Mesendoderm (in vitro differentiated cells): ENCODE results near the gene AIF1.

Experiments used
- DNase-seq: peaks from one replicate; pipeline ENCODE4 v3.0.0; 2013
- H2AK5ac ChIP-seq: 2 replicates; pipeline ENCODE4 v1.6.1; 2013; ENCODE audit warnings: low read length, inconsistent platforms
- H2BK120ac ChIP-seq: 2 replicates; pipeline ENCODE4 v1.6.1; 2013; ENCODE audit warnings: low read depth, mild to moderate bottlenecking, low read length, moderate library complexity, mixed read lengths
- H2BK15ac ChIP-seq: replicated peaks from 2 replicates; pipeline ENCODE4 v1.6.1; 2013; ENCODE audit warnings: low read depth, mild to moderate bottlenecking, moderate library complexity
- H2BK5ac ChIP-seq: 2 replicates; pipeline ENCODE4 v1.6.1; 2013; ENCODE audit warnings: low read length, inconsistent platforms
- H3K18ac ChIP-seq: 2 replicates; pipeline ENCODE4 v1.6.1; 2013; ENCODE audit warnings: mild to moderate bottlenecking, low read length, mixed read lengths
- H3K23ac ChIP-seq: one replicate; pipeline ENCODE4 v1.6.1; 2013; ENCODE audit warnings: low read length
- H3K27ac ChIP-seq: 2 replicates; pipeline ENCODE4 v1.5.1; 2013; ENCODE audit warnings: low read depth, mild to moderate bottlenecking, inconsistent platforms, low read length, moderate library complexity
- H3K27me3 ChIP-seq: 2 replicates; pipeline ENCODE4 v1.6.1; 2013; ENCODE audit warnings: low read length, control low read depth, mild to moderate bottlenecking, inconsistent platforms; ENCODE audit not compliant: insufficient read depth, poor library complexity
- H3K36me3 ChIP-seq: 2 replicates; pipeline ENCODE4 v1.6.1; 2013; ENCODE audit warnings: low read length, inconsistent platforms; ENCODE audit not compliant: control insufficient read depth, insufficient read depth
- H3K4ac ChIP-seq: one replicate; pipeline ENCODE4 v1.6.1; 2013; ENCODE audit warnings: low read depth, mild to moderate bottlenecking, low read length, moderate library complexity
- H3K4me1 ChIP-seq: 2 replicates; pipeline ENCODE4 v1.6.1; 2013; ENCODE audit warnings: low read depth, low read length, inconsistent platforms; ENCODE audit not compliant: control insufficient read depth
- H3K4me2 ChIP-seq: 2 replicates; pipeline ENCODE4 v1.6.1; 2013; ENCODE audit warnings: low read length
- H3K4me3 ChIP-seq: 2 replicates; pipeline ENCODE4 v1.5.1; 2013; ENCODE audit warnings: mild to moderate bottlenecking, low read length
- H3K56ac ChIP-seq: one replicate; pipeline ENCODE4 v1.6.1; 2013; ENCODE audit warnings: low read length
- H3K79me1 ChIP-seq: 2 replicates; pipeline ENCODE4 v1.6.1; 2013; ENCODE audit warnings: low read length, inconsistent platforms
- H3K79me2 ChIP-seq: 2 replicates; pipeline ENCODE4 v1.6.1; 2013; ENCODE audit warnings: mild to moderate bottlenecking, low read length; ENCODE audit not compliant: control insufficient read depth, insufficient read depth
- H3K9ac ChIP-seq: 2 replicates; pipeline ENCODE4 v1.6.1; 2013; ENCODE audit warnings: low read length, inconsistent platforms
- H4K5ac ChIP-seq: one replicate; pipeline ENCODE4 v1.6.1; 2013; ENCODE audit warnings: low read length
- H4K8ac ChIP-seq: one replicate; pipeline ENCODE4 v1.6.1; 2013; ENCODE audit warnings: low read depth, mild to moderate bottlenecking, control low read depth, low read length, moderate library complexity
- WGBS: extraction: QIAGEN DNeasy Blood & Tissue Kit; methylation state at CpG from one replicate; pipeline ENCODE4 v1.1.7; 2013; ENCODE audit warnings: low lambda C conversion rate, missing lambda C conversion rate; ENCODE audit not compliant: insufficient coverage; ENCODE audit errors: extremely low coverage; 5-methylcytosine and 5-hydroxymethylcytosine counted together

Gene AIF1

DNA sequence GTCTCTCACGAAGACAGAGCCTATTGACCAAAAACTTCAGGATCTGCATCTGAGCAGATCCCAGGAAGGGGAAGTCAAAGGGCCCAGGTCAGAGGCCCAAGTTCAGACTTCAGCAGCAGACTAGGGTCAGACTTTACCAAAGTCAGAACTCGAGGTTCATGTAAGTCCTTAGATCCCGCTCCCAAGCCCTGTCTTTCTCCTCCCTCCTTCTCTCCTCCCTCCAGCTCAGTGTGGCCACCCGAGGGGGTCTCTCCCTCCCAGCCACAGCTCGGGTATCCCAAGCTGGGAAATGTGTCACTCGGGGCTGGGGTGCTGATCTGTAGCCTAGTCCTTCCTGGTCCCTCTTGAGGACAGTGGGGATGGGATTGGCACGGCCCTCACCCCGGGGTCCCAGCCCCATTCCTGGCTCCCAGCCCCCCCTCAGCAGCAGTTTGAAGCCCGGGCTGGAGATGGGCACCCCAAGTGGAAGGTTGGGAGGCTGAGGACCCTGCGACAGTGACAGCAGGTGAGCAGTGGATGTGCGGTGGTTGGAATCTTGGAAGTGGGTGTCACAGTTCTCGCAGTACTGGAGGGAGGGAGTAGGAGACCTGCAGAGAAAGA, 47.2 kb downstream of the AIF1 start:
- Histone ChIP-seq H3K23ac (no peak overlapping the region), H3K4me3 (no peak overlapping the region), H3K79me1 (peaks cover 32% of the 10 kb centered on the region), H2BK120ac (no peak overlapping the region), H3K9ac (no peak overlapping the region), H3K79me2 (peaks cover 40% of the 10 kb centered on the region), H3K27ac (no peak overlapping the region), H3K18ac (no peak overlapping the region), H2BK15ac (no peak overlapping the region), H3K27me3 (no peaks in the 10 kb centered on the region), H3K4ac (no peak overlapping the region), H4K5ac (no peak overlapping the region), H4K8ac (no peak overlapping the region), H2AK5ac (no peak overlapping the region), H3K4me2 (no peak overlapping the region), H3K4me1 (peaks cover 11% of the 10 kb centered on the region), H3K36me3 (no peaks in the 10 kb centered on the region), H3K56ac (no peak overlapping the region), H2BK5ac (no peak overlapping the region)
- no CpG with 5 or more reads among the region's 12 CpGs for WGBS
- DNase-seq, result no peak

DNA sequence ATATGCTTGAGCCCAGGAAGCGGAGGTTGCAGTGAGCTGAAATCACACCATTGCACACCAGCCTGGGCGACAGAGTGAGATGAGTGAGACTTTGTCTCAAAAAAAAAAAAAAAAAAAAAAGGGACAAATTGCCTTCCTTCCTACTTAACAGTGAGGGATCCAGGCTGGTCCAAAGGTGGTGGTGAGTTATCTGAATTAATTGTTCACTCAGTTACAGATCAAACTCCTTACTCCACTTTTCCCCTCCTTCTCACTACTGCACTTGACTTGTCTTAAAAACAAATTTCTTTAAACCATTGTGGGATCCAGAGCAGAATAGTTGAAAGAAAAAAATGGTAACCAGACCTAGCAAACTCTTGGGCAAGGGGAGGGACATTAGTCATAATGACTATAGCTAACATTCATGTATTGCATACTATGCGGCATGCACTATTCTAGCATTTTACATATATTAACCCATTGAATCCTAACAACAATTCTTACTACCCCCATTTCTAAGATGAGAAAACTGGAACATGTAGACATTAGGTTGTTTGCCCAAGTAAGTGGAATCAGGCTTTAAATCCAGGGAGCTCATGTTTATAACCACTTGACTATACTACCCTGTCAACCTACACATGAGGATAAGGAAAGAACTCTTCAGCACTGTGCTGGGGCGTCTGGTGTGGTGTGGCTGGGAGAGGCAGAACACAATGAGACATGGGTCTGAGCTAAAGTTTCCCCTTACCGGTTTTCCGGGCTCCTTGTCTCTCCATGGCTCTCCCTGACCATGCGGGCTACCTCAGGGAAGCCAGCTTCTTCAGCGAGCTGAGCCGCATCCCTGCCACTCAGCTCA, 48.3 kb downstream of the AIF1 start:
- H3K4me3 ChIP-seq, result no peak overlapping the region
- no peak for DNase-seq

DNA sequence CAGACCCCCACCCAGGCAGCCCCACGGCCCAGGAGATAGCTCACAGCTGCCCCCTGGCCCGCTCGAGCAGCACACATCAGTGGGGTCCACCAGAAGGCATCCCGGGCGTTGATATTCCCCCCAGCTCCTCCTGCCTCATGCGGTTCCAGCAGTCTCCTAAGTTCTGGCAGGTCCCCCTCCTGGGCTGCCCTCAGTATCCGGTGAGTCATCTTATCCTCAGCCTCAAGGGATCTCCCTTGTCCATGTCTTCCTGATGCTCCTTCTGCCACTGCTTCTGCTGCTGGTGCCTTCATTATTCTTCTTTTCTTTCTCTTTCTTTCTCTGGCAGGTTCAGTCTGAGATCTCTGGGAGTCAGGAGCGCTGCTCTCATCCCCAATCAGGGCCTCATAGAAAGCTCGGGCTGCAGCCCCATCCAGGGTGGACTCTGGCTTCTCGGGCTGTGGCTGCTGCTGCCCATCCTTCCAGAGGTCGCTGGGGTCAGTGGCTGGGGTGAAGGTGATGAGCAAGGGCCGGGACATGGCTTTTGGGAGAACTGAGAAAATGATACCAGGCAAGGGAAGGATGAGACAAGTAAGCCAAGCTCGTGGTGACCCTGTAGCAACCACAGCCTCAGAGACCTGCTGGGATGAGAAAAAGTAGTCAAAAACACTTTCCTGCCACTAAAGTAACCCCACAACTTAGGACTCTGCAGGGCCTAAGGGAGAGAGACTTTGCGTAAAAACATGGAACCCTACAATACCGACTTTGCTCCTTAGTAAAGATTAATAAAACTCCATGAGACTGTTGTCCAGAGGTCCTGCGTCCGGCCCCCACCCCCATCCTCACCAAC, 49.1 kb downstream of the AIF1 start:
- peaks cover 49% of the 10 kb centered on the region for H3K79me2 ChIP-seq
- H3K27me3 ChIP-seq, result no peaks in the 10 kb centered on the region
- peak overlapping the region; percentile 95 for H3K27ac ChIP-seq
- H3K36me3 ChIP-seq, result peaks cover 9% of the 10 kb centered on the region
- no peak overlapping the region for H4K8ac ChIP-seq
- no peak overlapping the region for H3K23ac ChIP-seq
- no peak overlapping the region for H2BK15ac ChIP-seq
- H3K4me3 ChIP-seq, result peak overlapping the region; percentile 90
- H3K4me2 ChIP-seq, result peak overlapping the region; percentile 63
- H2BK120ac ChIP-seq, result no peak overlapping the region
- H3K9ac ChIP-seq, result peak overlapping the region; percentile 99
- peak; percentile 73 for DNase-seq
- peak overlapping the region; percentile 33 for H4K5ac ChIP-seq
- WGBS, result no CpG with 5 or more reads among the region's 17 CpGs
- peaks cover 35% of the 10 kb centered on the region for H3K79me1 ChIP-seq
- H3K56ac ChIP-seq, result peak overlapping the region; percentile 98
- H2BK5ac ChIP-seq, result peak overlapping the region; percentile 41
- H3K4me1 ChIP-seq, result peaks cover 11% of the 10 kb centered on the region
- peak overlapping the region; percentile 61 for H3K4ac ChIP-seq
- H3K18ac ChIP-seq, result peak overlapping the region; percentile 20
- peak overlapping the region; percentile 76 for H2AK5ac ChIP-seq

More for the DNA sequence above, 48.3 kb downstream of the AIF1 start:
- no peak overlapping the region for H4K8ac ChIP-seq
- no peak overlapping the region for H4K5ac ChIP-seq
- H2BK15ac ChIP-seq, result no peak overlapping the region
- H3K36me3 ChIP-seq, result peaks cover 3% of the 10 kb centered on the region
- no peak overlapping the region for H3K23ac ChIP-seq
- no peak overlapping the region for H2AK5ac ChIP-seq
- H3K27me3 ChIP-seq, result no peaks in the 10 kb centered on the region
- no peak overlapping the region for H2BK5ac ChIP-seq
- H3K79me2 ChIP-seq, result peaks cover 47% of the 10 kb centered on the region
- peak overlapping the region; percentile 98 for H3K56ac ChIP-seq
- H3K27ac ChIP-seq, result peak overlapping the region; percentile 95
- H3K9ac ChIP-seq, result peak overlapping the region; percentile 99
- peak overlapping the region; percentile 61 for H3K4ac ChIP-seq
- no peak overlapping the region for H2BK120ac ChIP-seq
- H3K18ac ChIP-seq, result no peak overlapping the region
- H3K79me1 ChIP-seq, result peaks cover 36% of the 10 kb centered on the region
- no CpG with 5 or more reads among the region's 9 CpGs for WGBS
- H3K4me2 ChIP-seq, result peak overlapping the region; percentile 63
- peaks cover 11% of the 10 kb centered on the region for H3K4me1 ChIP-seq

DNA sequence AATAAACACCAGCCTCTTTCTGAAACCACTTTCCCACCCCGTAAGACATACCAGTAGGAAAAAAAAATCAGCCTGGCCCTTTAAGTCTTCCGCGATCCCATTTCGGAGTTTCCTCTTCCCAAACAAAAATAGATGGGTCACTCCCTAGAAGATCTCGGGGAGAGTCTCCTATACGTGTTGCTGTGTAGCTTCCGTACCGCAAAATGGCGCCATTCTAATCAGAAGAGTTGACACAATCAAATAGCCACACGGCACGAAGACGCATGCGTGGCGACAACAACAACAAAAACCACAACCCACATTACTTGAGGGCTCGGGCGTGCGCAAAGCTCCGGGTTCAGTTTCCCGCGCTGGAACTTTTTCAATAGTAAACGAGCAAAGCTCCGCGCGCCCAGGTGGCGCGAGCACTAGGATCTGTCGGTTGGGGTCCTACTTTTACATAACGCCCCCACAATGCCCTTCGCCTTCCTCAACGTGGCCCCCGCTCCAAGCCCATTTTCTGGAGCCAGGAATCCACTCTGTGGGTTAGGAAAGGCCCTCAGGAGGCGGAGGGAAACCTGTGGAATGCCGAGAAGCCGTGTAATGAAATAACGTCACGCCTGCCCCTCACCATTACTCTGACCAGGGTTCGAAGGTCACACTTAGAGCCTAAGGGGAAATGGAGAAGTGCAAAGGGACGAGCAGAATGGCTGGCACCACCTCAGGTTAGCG, 49.9 kb downstream of the AIF1 start, which contains the start of gene GPANK1:
Gene GPANK1, minus strand, starts transcription at position 208 of the 711 bp plus-strand sequence. CDS start 519 bp downstream, outside the sequence.
- peaks cover 11% of the 10 kb centered on the region for H3K36me3 ChIP-seq
- peak within 1 kb of the TSS; percentile 99 for H3K9ac ChIP-seq
- peak within 1 kb of the TSS; percentile 76 for H3K4ac ChIP-seq
- peak within 1 kb of the TSS; percentile 41 for H2BK5ac ChIP-seq
- H3K23ac ChIP-seq, result no peak within 1 kb of the TSS
- H3K18ac ChIP-seq, result peak within 1 kb of the TSS; percentile 20
- peak within 1 kb of the TSS; percentile 82 for H2AK5ac ChIP-seq
- H3K79me2 ChIP-seq, result peaks cover 42% of the 10 kb centered on the region
- peak within 1 kb of the TSS; percentile 90 for H3K4me3 ChIP-seq
- H3K56ac ChIP-seq, result peak within 1 kb of the TSS; percentile 98
- no peaks in the 10 kb centered on the region for H3K27me3 ChIP-seq
- WGBS, result no CpG with 5 or more reads among the region's 39 CpGs
- peaks cover 33% of the 10 kb centered on the region for H3K79me1 ChIP-seq
- H4K5ac ChIP-seq, result peak within 1 kb of the TSS; percentile 33
- no peak within 1 kb of the TSS for H4K8ac ChIP-seq
- peak; percentile 95 for DNase-seq
- H2BK15ac ChIP-seq, result no peak within 1 kb of the TSS
- H2BK120ac ChIP-seq, result peak within 1 kb of the TSS; percentile 46
- H3K4me1 ChIP-seq, result peaks cover 8% of the 10 kb centered on the region
- H3K27ac ChIP-seq, result peak within 1 kb of the TSS; percentile 95
- H3K4me2 ChIP-seq, result peak within 1 kb of the TSS; percentile 63
